ENCODE data around the gene MEIS1.
A peak's percentile ranks its signal among the peaks of the same experiment; 100 is the strongest.

MEIS1 gene

GRCh38 chr2:66428986-66429612, 5.8 kb upstream of the MEIS1 start:
- peak; percentile 70 for TF ChIP-seq CTCF (IDR thresholded peaks at IDR 0.05)

GRCh38 chr2:66429693-66430504, 5.0 kb upstream of the MEIS1 start:
- TF ChIP-seq CTCF (IDR thresholded peaks at IDR 0.05): no peak

GRCh38 chr2:66430505-66431273, 4.2 kb upstream of the MEIS1 start:
- no peak for TF ChIP-seq CTCF (IDR thresholded peaks at IDR 0.05)

- no peak for TF ChIP-seq CTCF (IDR thresholded peaks at IDR 0.05)
Measured at GRCh38 chr2:66431274-66431642, 3.7 kb upstream of the MEIS1 start.

- TF ChIP-seq CTCF (IDR thresholded peaks at IDR 0.05): no peak
Measured at GRCh38 chr2:66431846-66432587, 2.9 kb upstream of the MEIS1 start.

GRCh38 chr2:66432801-66433694, 1.9 kb upstream of the MEIS1 start:
- TF ChIP-seq CTCF (IDR thresholded peaks at IDR 0.05): no peak

All from LNCAP (cell line).